Limb (tissue), 2 donors: ENCODE data around the gene SEMA3G.

Experiments used
- DNase-seq, 2 donors: peaks; one replicate each; pipeline ENCODE4 v3.0.0-alpha.2; 2016; ENCODE audit errors: extremely low spot score in 2 of 2

The SEMA3G gene

GRCh38 chr3:52396907-52397591, 47.9 kb downstream of the SEMA3G start:
- DNase-seq: no peak

GRCh38 chr3:52396011-52396906, 48.6 kb downstream of the SEMA3G start:
- DNase-seq: no peak

- no peak for DNase-seq
Observed at GRCh38 chr3:52395503-52395865, 49.4 kb downstream of the SEMA3G start.

DNA sequence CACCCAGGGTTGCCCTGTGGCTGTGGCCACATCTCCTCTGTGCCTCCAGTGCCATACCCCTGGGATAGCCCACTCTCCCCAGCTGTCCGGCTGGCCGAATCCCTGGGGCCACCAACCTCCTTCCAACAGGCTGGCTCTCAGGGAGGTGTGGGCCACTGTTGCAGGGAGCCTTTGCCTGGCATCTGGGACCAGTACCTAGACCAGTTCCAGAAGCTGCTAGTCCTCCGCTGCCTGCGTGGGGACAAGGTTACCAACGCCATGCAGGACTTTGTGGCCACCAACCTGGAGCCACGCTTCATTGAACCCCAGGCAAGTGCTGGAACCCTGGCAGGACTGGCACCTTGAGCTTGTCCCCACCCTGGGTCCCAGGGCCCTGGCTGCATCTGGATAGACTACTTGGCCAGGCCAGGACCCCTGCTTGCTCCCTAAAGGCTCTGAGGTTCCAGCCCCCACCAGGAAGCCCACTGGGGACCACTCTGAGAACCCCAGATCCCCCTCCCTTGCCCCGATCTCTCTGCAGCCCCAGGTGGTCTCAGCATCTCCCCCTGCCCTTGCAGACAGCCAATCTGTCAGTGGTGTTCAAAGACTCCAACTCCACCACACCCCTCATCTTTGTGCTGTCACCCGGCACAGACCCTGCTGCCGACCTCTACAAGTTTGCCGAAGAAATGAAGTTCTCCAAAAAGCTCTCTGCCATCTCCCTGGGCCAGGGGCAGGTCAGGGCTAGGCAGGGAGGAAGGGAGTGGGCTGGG, 50.0 kb downstream of the SEMA3G start:
- DNase-seq: no peak

DNA sequence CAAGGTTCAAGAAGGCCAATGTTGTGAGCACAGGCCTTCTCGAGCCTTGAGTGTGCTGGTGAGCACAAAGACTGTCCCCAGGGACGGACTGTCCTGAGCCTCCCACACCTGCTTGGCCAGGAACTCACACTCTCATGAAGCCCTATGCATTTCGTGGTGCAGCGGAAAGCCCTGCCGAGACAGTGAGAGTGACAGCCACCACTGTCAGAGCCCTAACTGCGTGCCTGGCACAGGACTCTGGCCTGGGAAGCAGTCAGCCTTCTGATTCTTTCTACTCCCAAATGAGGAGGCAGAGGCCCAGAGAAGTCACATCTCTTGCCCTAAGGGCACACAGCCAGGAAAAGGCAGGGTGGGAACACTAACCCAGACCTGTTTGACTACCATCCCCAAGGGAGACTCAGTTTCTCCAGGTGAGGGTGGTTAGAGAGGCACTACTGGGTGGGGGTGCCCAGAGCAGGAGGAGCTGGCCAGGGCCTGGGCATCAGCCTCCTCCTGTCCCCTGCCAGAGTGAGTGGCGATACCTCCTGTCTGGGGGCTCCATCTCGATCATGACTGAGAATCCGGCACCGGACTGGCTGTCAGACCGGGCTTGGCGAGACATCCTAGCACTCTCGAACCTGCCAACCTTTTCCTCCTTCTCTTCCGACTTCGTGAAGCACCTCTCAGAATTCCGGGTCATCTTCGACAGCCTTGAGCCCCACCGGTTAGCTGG, 50.8 kb downstream of the SEMA3G start:
- no peak for DNase-seq

DNA sequence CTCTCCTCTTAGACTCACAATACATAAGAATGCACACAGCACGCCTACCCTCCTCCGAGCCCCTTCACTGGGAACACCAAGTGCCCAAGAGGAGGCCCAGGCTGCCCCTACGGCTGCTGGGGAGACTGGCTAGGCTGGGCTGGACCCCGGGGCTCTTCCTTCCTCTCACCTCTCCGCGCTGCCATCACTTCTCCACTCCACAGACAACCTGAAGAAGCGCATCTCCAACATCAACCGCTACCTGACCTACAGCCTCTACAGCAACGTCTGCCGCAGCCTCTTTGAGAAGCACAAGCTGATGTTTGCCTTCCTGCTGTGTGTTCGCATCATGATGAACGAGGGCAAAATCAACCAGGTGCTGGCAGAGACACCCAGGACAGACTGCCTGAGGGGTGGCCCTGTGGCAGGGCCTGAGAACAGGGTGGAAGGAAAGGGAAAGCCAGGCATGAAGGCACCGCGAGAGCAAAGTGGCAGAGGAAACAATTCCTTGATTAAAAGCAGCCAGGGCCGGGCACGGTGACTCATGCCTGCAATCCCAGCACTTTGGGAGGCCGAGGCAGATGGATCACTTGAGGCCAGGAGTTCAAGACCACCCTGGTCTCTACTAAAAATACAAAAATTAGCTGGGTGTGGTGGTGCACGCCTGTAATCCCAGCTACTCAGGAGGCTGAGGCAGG, 51.6 kb downstream of the SEMA3G start:
- DNase-seq: no peak

DNA sequence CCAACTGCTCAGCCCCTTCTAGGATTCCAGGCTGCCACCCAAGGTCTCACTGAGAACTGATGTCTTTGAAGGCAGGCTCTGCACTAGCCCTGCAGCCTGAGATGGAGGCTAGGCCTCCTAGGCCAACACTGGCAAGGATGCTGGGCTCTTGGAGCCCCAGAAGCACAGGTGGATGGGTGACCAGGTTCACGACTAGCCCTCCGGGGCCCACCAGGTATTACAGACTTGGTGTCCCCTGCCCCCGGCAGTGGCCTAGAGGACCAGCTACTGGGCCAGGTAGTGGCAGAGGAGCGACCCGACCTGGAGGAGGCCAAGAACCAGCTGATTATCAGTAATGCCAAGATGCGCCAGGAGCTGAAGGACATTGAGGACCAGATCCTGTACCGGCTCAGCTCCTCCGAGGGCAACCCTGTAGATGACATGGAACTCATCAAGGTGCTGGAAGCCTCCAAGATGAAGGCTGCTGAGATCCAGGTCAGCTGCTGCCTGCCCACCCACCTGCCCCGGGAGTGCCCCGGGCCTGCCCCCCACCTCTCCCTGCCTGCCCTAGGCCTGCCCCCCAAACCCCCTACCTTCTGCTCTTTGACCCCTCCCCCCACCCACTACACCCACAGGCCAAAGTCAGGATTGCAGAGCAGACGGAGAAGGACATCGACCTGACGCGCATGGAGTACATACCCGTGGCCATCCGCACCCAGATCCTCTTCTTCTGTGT, 52.5 kb downstream of the SEMA3G start:
- DNase-seq: no peak

- DNase-seq: no peak
Observed at GRCh38 chr3:52391096-52391495, 53.8 kb downstream of the SEMA3G start.

DNA sequence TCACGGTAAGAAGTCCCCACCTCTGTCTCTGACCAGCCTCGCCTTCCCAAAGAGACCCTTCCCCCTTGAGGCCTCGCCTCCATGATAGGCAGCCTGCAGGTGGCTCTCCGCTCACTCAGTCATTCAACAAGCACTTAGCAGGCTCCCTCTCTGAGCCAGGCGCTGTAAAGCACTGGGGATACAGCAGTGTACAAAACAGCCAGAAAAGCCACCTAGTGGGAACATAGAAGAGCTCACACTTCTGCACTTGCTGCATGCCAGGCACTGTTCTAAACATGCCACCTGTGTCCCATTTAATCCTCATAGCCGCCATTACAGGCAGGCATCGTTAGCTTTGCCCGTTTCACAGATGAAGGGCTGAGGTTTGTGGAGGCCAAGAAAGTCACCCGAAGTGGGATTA, 56.0 kb downstream of the SEMA3G start:
- no peak for DNase-seq

DNA sequence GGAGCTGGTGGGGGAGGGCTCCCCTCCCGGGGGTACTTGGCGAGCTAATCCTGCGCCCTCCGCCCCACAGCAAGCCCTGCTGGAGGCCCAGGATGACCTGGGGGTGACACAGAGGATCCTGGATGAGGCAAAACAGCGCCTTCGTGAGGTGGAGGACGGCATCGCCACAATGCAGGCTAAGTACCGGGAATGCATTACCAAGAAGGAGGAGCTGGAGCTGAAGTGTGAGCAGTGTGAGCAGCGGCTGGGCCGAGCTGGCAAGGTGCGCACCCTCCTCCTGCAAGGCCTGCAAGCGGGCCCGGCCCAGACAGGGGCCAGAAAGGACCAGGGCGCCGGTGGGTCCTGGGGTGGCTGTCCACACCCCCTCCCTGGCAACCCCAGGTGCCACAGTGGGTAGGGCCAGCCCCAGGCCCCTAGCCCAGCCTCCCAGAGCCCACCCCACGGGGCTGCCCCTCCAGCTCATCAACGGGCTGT, 56.5 kb downstream of the SEMA3G start:
- no peak for DNase-seq

GRCh38 chr3:52387481-52387880, 57.4 kb downstream of the SEMA3G start:
- DNase-seq: no peak

DNA sequence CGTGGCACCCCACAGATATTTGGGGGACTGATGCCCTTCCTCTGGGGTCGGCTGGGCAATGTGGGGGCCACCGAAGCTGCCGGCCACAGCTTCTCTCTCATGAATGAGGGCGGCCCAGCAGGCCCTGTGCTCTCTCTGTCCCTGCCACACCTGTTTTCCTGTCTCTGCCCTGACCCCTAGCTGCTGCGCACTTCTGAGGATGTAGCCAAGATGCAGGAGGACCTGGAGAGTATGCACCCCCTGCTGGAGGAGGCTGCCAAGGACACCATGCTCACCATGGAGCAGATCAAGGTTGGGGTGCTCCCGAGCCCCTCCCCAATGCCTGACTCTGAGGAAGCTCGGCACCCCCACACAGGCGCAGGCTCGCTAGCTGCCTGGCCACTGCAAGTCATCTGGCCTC, 59.7 kb downstream of the SEMA3G start:
- DNase-seq: no peak

DNA sequence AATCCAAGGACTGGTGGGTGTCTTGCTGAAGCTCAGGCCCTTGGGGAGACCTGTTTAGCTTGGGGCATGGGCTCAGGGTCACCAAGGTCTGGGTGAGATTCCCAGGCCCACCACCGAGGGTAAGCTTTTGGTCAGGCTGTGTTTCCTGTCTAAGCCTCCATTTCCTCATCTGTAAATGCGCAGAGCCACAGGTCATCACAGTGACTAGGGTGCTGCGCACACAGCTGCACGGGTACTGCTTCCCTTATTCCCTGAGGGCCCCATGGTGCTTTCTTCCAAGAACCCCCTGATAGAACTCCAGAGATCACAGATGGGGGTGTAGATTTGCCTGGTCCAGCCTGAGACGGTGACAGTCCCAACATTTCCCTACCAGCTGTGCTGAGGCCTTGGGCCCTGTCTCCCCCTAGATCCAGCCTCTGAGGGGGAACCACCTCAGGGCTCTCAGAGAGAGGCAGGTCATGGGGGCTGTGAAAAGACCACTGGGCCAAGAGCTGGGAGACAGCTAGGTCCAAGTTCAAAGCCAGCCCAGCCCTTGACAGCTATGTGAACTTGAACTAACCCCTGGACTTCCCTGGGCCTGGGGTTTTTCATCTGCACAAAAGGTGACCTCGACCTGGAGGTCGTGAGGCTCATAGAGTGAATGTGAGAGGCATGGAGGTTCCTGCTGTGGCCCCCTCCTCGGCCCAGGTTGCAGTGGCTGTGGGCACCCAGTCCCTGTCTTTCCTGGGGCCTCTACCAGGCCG, 60.7 kb downstream of the SEMA3G start:
- DNase-seq: no peak

- no peak for DNase-seq
Observed at GRCh38 chr3:52383446-52383845, 61.5 kb downstream of the SEMA3G start.
